Right renal pelvis (tissue), 4 donors: ENCODE results near the gene ZNF195. TPM values are rescaled to one million over a fixed set of nuclear protein-coding genes. Genes with fewer than 3 reads are reported as not detected.
"Not testable (repeated sequence)": the region's sequence is repeated elsewhere in the genome, so short reads cannot be mapped to it uniquely, and the experiment has no call there.

Experiments used
- DNase-seq, 4 donors: peaks; one replicate each; pipeline ENCODE4 v3.0.0-alpha.2; 2013; ENCODE audit warnings: low read depth in 4 of 4, low spot score in 3 of 4, missing footprints in 1 of 4
- polyA plus RNA-seq, 4 donors: library from polyadenylated mRNA; unstranded; fragments of 120-200 nt; gene quantifications; one replicate each; pipeline ENCODE4 v1.2.1, GENCODE V29; 2013; ENCODE audit not compliant: insufficient read length in 4 of 4

Gene ZNF195
- polyA plus RNA-seq, 4 donors: 30.1 to 39.5 (median 37.8) TPM

DNA sequence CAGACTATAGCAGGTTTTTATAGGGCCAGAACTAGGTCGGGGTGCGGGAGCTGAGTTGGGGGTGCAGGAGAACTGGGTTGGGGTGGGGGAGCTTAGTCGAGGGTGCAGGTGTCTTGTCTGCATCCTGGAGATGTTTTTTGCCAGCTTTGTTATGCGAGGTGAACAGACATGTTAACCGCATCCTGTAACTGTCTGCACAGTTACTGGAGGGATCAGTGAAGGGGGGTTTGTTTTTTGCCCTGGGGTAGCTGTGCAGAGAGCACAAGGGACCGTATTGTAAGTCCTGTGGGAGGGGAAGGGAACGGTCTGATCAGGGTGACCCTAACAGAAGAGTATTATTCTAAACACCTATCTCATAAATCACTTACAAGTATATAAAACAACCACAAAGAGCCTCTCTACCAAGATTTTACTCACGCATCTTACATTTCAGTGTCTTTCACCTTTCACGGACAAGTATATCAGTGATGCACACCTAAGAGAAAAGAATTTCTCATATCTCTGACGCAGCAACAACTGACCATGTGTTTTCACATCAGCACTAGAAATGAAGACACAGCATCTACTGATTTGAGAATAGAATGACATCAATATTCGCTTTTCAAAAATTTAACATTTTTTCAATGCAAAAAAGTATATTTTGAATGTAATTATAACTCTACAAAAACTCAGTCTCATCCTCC, 20.8 kb downstream of the ZNF195 start:
- DNase-seq: no peak

DNA sequence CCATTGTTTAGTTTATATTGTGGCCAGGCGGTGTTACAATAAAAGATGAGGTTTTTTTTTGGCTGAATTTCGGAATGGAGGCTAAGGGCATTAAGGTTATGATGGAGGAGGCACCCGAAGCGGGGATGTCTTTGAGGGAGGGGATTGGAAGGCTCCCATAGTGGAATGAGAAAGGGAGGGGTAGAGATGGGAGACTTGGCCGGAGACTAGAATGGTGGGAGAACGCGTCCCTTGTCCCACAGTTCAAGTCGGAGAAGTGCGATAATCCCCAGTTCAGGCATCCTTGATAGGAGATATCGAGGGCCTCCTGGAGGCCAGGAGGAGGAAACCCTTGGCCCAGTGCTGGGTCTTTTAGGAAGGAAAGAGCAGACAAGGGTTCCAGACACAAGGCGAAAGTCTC, 21.6 kb downstream of the ZNF195 start:
- no peak for DNase-seq

DNA sequence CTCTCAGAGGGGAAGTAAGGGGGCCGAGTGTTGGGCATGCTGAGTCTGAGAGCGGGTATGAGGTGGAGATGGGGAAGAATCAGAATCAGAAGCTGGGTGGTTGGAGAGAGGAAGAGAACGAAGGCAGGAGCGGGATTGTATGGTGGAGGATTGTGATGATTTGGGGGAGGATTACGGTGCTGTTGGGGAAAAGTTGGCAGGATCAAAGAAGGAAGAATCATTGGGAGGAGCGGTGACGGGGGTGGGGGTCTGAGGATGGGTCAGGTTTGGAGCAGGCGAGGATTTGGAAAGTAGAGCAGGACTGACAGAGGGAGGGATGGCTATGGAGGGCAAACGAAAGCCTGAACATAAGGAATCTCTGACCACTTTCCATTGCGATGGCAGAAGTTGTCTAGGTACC, 22.1 kb downstream of the ZNF195 start:
- DNase-seq: no peak

DNA sequence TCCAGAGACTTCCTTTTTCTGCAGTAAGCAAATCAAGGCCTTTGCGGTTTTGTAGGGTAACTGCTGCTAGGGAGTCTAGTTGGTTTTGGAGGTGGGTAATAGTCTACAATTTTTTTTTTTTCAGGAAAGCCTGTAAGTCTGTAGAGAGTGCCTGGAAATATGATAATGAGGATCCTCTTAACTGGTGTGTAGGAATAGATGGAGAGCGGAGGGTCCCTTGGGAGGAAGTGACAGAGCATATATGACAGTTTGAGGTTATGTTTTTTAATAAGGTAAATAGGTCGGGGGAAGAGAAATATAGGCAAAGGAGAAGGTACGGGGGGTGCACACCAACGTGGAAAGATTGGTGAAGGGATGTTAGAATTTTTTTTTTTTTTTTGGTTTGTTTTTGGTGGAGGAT, 25.9 kb downstream of the ZNF195 start:
- no peak for DNase-seq

DNA sequence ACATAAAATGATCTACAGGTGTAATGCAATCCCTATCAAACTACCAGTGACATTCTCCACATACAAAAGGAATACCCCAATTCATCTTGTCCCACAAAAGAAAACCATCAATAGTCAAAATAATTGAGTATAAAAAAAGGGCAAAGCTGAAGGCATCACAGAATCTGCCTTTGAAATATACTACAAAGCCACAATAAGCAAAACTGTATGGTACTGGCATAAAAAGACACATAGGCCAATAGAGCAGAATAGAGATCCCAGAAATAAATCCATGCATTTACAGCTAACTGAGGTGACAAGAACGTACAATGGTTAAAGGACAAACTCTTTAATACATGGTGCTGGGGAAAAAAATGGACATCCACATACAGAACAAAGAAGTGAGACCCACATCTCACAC, 31.8 kb downstream of the ZNF195 start:
- DNase-seq: no peak

DNA sequence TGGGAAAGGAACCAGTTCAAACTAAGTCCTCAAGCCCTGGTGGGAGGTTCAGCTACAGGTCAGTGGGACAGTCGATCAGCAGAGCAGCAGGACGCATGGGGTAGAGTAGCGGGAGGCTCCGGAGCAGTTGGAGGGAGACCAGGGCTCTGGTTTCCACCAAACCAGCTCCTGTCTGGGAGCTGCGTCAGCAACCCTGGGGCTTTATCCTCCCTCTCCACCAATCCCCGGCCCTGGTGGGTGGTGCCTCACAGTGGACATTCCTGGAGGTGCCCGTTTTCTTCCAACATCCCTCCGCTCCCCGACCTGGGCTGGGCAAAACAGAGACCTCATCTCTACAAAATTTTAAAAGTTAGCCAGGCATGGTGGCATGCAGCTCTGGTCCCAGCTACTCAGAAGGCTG, 32.4 kb downstream of the ZNF195 start:
- no peak for DNase-seq

DNA sequence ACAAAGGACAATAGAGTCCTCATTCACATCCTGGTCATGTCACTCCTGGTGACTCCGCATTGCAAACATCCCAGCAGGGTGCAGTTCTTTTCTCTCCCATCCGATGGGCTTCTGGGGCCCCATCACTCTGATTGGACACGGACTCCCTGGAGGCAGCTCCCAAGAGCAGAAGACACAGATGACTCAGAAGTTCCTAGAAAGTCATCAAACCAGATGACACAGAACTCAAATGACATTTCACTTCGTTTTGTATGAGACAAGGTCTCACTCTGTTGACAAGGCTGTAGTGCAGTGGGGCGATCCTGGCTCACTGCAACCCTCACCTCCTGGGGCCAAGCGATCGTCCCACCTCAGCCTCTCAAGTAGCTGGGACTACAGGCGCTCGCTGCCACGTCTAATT, 33.2 kb downstream of the ZNF195 start:
- no peak for DNase-seq

DNA sequence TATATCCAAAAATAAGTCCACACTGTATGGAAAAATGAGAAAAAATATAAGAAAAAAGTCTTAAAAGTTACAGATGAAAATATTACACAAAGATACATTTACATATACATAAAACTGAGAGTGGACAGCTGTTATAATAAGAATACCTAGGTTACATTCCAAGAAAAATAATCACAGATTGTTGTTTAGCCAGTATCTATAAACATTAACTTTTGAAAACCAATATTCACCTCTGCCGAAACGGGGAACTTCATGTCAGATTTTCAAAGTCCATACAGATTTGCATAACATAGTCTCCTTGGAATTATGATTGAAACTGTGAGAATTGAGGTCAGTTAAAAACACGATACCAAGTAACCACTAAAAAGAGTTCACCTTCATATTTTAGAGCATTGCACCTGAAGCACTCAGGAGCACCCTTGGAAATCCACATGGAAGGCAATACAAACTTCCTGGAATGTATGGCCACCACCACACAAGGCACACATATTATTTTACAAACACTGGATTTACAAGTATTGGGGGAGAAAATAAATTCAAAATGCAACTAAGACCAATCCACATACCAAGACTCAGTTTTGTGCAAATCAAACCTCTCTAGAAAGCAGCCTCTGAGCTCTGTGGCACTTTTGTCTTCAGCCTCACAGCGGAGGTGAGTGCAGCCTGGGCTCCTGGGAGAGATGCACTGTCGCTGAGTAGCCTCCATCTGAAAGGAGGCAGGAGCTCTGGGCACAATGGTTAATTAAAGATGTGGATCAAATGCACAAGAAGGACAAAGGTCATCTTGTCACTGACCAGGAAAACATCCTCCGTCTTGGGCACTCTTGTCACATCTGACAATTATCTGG, 34.4 kb downstream of the ZNF195 start:
- DNase-seq: no peak

DNA sequence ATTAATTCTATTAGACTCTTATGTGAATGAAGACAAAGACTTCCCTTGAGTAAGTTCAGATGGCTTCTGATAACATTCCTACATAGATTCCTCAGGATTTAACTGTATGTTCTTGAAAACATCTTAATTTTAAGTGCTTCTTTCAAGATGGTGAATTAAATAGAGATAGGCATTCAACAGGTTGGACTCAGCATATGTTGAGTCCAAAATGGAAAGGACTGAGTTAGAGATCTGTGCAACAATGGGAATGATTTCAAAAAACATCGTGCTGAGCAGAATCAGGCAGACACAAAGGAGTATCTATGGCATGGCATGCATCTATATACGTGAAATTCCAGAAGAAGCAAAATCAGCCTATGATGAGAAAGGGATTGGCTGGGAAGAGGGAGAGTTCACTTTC, 36.2 kb downstream of the ZNF195 start:
- no peak for DNase-seq

DNA sequence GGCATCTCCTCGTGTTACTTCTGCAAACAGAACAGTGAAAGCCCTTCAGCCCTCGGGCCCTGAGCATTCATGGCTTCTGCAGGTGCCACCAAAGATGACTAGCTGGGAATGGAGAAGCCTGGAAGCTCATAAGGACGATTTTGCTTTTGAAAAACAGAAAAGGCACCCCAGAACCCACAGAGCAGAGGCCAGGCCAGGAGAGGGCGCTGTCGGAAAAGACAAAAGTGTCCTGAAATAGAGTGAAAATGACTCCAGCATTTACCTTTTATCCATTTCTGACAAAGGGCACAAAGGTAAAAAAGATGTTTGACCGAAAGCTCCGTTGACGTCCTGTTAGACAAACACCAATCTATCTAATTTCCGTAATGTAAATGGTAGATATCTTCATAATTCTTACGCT, 37.6 kb downstream of the ZNF195 start:
- DNase-seq: peak; percentile 12 to 30 (median 20)

DNA sequence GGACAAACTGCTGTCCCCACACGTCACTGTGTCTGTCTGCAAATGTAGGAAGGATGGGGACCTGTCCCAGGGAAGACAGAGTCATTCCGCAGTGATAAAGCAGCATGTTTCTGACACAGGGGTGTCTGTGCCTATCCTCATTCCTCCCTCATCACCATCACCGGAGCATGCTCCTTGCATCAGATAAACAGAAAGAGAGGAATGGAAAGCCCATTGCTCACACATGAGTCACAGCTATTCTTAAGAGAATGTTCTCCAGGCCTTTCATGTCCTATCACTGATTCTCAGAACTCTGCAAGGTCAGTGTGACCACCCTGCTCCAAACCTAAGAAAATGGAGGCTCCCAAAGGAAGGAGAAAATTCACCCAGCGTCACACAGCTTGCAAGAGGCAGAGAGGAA, 38.9 kb downstream of the ZNF195 start:
- no peak for DNase-seq

DNA sequence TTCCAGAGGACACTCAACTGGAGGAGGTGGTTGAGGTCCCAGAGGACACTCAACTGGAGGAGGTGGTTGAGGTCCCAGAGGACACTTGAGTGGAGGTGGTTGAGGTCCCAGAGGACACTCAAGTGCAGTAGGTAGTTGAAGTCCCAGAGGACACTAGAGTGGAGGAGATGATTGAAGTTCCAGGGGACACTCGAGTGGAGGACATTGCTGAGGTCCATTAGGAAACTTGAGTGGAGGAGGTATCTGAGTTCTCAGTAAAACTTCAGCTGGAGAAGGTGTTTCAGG, 39.7 kb downstream of the ZNF195 start:
- no peak for DNase-seq

DNA sequence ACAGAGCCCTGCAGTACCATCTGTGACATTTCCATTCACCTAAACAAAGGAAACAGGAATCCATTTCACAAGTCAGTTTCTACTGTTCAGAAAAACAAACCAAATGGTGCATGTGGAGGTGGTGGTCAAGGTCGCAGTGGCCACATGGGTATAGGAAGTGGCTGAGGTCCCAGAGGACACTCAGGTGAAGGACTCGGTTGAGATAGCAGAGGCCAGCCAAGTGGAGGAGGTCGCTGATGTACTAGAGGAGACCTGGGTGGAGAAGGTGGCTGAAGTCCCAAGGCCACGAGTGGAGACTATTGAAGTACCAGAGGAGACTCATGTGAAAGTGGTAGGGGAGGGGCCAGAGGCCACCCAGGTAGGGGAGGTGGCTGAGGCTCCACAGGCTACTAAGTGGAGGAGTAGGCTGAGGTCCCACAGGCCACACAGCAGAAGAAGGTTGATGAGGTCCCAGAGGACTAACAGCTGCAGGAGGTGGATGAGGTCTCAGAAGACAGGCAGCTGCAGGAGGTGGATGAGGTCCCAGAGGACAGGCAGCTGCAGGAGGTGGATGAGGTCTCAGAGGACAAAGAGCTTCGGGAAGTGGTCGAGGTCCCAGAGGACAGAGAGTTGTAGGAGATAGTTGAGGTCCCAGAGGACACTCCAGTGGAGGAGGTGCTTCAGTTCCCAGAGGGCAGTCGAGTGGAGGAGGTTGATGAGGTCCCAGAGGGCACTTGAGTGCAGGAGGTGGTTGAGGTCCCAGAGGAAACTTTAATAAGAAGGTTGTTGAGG, 40.2 kb downstream of the ZNF195 start:
- DNase-seq: no peak

DNA sequence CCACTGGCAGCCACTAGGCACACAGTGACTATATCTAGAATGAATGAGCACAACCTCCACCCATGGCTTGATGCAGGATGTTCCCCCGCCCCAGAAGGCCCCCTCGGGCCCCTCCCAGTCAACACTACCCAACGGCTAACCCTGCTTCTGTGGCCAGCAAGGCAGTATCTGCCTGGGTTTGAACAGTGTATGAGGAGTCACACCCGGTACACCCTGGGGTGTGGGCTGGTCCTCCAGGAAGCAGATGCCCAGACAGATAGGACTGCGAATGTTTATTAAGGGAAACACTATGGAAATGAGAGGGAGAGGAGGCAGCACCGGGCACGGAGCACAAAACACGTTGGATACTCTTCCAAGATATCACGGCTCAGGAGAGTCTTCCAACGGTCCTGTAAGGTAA, 42.5 kb downstream of the ZNF195 start:
- not testable (repeated sequence) for DNase-seq

DNA sequence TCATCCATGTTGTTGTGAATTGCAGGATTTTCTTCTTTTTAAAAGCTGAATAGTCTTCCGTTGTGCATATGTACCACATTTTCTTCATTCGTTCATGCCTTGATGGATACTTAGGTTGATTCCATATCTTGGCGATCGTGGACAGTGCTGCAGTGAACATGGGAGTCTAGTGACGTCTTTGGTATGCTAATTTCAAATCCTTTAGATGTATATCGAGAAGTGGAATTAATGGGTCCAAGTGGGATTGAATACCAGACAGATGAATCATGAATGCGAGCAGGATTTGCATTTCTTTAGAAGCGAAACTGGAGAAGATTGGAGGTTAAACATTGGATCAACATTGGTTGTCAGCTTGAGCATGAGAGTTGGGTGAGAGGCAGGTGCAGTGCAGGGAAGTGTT, 45.8 kb downstream of the ZNF195 start:
- not testable (repeated sequence) for DNase-seq

DNA sequence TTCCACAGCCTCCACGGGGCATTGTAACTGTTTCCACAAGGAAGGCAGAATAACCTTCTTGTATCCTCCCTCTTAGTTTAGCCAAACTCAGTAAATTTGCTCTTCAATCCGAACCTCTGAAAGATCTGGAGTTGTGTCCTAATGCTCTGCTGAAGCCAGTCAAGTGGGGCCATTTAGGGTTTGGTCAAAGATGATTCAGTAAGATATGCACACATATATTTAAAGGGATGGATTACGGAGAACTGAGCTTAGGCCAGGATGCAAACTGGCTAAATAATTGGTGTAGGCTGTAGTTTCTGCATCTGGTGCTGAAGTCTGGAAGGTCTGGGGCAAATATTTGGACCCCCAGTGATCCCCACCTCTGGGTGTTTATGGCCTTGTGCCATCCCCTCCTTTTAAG, 47.9 kb downstream of the ZNF195 start:
- not testable (repeated sequence) for DNase-seq

DNA sequence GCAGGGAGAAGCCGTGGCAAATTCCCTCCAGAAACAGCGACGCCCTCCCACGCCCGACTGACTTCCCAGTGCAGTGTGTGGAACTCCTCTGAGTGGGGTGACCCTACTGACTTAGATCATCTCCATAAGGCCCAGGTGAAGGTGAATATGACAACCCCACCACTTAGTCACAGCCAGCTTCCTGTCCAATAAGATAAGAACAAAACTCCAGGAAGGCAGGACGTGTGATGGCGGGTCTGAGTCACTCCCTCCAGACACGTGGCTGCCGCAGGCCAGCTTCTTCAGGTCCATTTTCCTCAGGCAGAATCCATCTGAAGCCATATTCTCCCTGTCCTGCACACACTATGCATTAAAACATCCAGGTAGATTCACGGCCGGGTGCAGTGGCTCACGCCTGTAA, 48.9 kb downstream of the ZNF195 start:
- DNase-seq: not testable (repeated sequence)

DNA sequence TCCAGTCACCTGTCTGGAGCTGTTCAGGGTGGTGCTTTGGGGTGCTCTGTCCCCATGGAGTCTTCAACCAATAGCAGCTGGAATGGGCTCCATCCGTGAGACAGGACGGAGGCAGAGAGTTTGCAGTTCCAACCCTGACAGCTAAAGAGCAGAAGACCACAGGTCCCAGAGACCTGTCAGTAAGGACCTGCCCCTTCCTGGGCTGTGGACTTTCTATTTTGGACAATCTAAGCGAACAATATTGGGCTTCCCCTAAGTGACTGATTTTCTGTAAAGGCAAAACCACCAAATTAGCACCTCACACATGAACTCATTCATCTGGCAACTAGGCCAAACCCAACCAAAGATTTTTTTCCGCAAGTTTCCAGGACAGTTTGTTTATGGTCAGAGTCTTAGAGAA, 50.4 kb downstream of the ZNF195 start:
- not testable (repeated sequence) for DNase-seq

DNA sequence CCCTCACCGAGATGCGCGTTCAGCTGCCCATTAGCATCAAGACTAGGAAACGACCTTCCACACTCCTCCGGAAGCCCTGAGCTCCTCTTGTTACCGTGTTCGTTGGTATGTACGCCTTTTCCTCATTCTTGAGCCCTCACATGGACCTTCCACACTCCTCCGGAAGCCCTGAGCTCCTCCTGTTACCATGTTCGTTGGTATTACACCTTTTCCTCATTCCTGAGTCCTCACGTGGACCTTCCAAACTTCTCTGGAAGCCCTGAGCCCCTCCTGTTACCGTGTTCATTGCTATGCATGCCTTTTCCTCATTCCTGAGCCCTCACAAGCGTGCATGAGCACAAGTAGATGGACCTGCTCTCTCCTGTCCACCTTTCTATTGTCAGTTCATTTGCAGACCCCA, 52.5 kb downstream of the ZNF195 start:
- not testable (repeated sequence) for DNase-seq

DNA sequence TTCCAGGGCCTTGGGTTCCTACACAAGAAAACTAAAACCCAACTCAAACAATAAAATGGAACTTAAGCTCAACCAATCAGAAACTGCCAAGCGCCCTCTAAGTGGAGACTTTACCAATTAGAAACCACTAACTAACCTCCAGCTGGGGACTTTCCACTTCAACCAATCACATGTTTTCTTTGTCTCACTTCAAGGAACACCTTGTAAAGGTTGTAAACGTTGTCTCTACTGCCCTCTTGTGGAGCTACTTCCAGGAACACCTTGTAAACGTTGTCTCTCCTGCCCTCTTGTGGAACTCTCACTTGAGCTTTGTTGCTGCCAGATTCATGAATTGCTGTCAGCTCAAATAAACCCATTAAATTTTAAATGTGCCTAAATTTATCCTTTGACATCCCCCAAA, 54.2 kb downstream of the ZNF195 start:
- DNase-seq: not testable (repeated sequence)
